Muscle layer of colon (tissue), 2 donors: ENCODE data around the gene PBXIP1.
A peak's percentile ranks its signal among the peaks of the same experiment; 100 is the strongest.

Source experiments
- H3K27ac ChIP-seq: one replicate; pipeline ENCODE4 v1.7.0; 2013; ENCODE audit warnings: low read depth, mild to moderate bottlenecking, low read length, moderate library complexity
- H3K27me3 ChIP-seq, 2 donors: one replicate each; pipeline ENCODE4 v1.7.0; 2013; ENCODE audit warnings: low read length in 2 of 2, mild to moderate bottlenecking in 2 of 2; ENCODE audit not compliant: insufficient read depth in 2 of 2, control insufficient read depth in 1 of 2
- H3K36me3 ChIP-seq: one replicate; pipeline ENCODE4 v1.7.0; 2013; ENCODE audit warnings: mild to moderate bottlenecking, low read length; ENCODE audit not compliant: insufficient read depth
- H3K4me1 ChIP-seq: one replicate; pipeline ENCODE4 v1.7.0; 2013; ENCODE audit warnings: mild to moderate bottlenecking, low read length; ENCODE audit not compliant: insufficient read depth
- H3K4me3 ChIP-seq, 2 donors: one replicate each; pipeline ENCODE4 v1.7.0; 2013; ENCODE audit warnings: low read length in 2 of 2, low read depth in 1 of 2, mild to moderate bottlenecking in 1 of 2, moderate library complexity in 1 of 2
- H3K9ac ChIP-seq: one replicate; pipeline ENCODE4 v1.7.0; 2013; ENCODE audit warnings: low read length
- H3K9me3 ChIP-seq: one replicate; pipeline ENCODE4 v1.7.0; 2013; ENCODE audit warnings: mild to moderate bottlenecking, low read length
- donor health status: abdominal sarcoma.
- donor health status: Adenocarcinoma of cecum.

The PBXIP1 gene

DNA sequence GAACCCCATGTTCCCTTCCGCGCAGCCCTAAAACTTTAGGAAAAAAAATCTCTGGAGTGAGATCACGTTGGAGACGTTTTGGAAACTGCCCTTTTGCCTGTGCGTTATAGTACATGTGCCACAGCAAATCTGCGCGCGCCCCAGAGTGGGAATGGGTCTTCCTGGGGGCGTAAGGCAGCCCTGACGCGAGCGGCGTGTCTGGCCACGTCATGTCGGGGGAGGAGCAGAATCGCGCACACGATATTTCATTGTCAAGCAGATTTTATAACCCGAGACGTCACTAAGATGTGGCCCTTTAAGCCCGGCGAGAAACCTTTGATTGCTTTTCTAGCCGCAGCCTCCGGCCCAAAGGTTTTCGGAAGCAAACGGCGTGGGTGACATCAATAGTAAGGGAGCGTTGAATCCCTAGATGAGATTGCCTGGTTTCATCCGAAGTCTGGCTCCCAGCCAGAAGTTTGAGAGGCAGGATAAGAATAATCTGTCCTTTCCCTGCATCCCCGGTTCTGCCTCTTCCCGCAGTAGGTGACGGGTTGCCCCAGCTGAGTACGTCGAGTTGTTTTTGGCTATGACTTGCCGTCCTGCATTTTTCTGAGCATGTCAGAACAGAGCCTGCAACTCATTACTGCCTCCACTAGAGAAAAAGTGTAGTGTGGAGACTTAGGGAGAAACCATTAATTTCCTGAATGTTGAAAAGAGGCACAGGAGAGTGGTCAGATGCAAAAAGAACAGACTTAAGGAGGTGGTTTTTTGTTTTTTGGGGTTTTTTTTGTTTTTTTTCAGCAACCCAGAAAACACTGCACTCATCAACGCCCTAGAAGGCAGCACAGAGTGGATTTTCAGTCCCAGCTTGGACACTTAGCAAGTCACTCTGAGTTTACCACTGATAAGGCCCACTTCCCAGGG lies 18.6 kb downstream of the PBXIP1 start:
- H3K4me1 ChIP-seq, result peaks cover 19% of the 10 kb centered on the region
- peak overlapping the region; percentile 42 for H3K9ac ChIP-seq

GRCh38 chr1:154936555-154937084 lies 19.3 kb downstream of the PBXIP1 start, which contains the start of gene PMVK:
Gene PMVK, minus strand, starts transcription at chr1:154936719. Its CDS starts 34 bp downstream, at chr1:154936685.
- Histone ChIP-seq H3K4me1 (peaks cover 19% of the 10 kb centered on the region), H3K27ac (peak within 1 kb of the TSS; percentile 100), H3K4me3 (peak within 1 kb of the TSS; percentile 70 to 75), H3K27me3 (no peaks in the 10 kb centered on the region), H3K36me3 (no peaks in the 10 kb centered on the region), H3K9ac (peak within 1 kb of the TSS; percentile 42), H3K9me3 (no peaks in the 10 kb centered on the region)

More for the DNA sequence above, 18.6 kb downstream of the PBXIP1 start:
- Histone ChIP-seq H3K27ac (peak overlapping the region; percentile 100), H3K27me3 (no peaks in the 10 kb centered on the region), H3K36me3 (no peaks in the 10 kb centered on the region), H3K4me3 (peak overlapping the region; percentile 70 to 75), H3K9me3 (no peaks in the 10 kb centered on the region)

GRCh38 chr1:154935749-154936554 lies 19.9 kb downstream of the PBXIP1 start:
- Histone ChIP-seq H3K27ac (peak overlapping the region; percentile 100), H3K9ac (peak overlapping the region; percentile 42), H3K36me3 (peaks cover 3% of the 10 kb centered on the region)

GRCh38 chr1:154934358-154934948 lies 21.4 kb downstream of the PBXIP1 start:
- no peak overlapping the region for H3K9ac ChIP-seq
- H3K36me3 ChIP-seq, result peaks cover 9% of the 10 kb centered on the region
- peaks cover 19% of the 10 kb centered on the region for H3K4me1 ChIP-seq
- no peak overlapping the region for H3K4me3 ChIP-seq
- H3K9me3 ChIP-seq, result no peaks in the 10 kb centered on the region
- no peak overlapping the region for H3K27ac ChIP-seq
- no peaks in the 10 kb centered on the region for H3K27me3 ChIP-seq

More at GRCh38 chr1:154935749-154936554, 19.9 kb downstream of the PBXIP1 start:
- Histone ChIP-seq H3K4me3 (peak overlapping the region; percentile 70 to 75), H3K4me1 (peaks cover 19% of the 10 kb centered on the region), H3K9me3 (no peaks in the 10 kb centered on the region), H3K27me3 (no peaks in the 10 kb centered on the region)

DNA sequence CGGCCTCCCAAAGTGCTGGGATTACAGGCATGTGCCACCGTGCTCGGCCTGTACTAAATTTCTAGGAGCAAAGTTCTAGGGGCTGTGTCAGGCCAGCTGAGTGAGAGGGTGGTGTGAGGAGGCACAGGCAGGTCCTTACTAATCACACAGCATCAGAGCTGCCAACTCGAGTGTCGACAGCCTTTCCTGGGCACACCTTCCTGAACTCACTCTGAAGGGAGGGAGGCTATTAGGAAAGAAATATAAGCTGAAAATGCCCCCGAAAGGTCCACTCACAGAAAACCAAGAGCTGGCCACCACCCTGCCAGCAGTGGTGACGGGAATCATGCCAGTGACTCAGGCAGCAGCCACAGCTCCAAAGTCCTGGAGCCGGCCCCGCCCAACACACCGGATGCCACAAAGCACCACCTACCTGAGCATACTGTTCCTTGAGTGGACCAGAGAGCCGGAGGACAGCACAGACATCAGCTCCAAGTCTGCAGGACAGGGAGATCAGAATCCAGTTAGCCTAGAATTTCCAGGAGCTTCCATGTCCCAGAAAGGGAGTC lies 23.9 kb downstream of the PBXIP1 start:
- H3K9me3 ChIP-seq, result no peaks in the 10 kb centered on the region
- no peak overlapping the region for H3K9ac ChIP-seq
- peaks cover 12% of the 10 kb centered on the region for H3K4me1 ChIP-seq
- H3K36me3 ChIP-seq, result peaks cover 26% of the 10 kb centered on the region
- no peak overlapping the region for H3K27ac ChIP-seq
- no peaks in the 10 kb centered on the region for H3K27me3 ChIP-seq
- no peak overlapping the region for H3K4me3 ChIP-seq

DNA sequence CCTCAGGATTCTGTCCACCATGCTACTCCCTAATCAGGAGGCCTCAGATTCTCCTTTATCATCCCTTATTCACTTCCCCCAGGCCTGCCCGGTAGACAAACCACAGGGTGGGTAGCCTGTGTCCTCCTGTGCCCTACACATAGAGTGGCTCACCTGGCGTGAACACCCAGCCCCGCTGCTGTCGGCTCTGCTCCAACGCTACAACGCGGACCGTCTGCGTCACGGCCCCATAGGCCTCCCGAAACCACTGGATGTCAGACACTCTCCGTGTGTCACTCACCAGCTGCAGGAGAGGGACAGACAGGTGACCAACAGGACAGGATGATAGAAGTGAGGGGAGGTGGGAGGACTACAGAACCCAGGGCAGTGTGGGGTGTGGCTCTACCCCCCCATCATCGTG lies 29.7 kb downstream of the PBXIP1 start:
- Histone ChIP-seq H3K4me3 (no peak overlapping the region), H3K27ac (no peak overlapping the region), H3K27me3 (no peaks in the 10 kb centered on the region), H3K4me1 (no peaks in the 10 kb centered on the region), H3K36me3 (peaks cover 72% of the 10 kb centered on the region), H3K9ac (no peak overlapping the region), H3K9me3 (no peaks in the 10 kb centered on the region)

DNA sequence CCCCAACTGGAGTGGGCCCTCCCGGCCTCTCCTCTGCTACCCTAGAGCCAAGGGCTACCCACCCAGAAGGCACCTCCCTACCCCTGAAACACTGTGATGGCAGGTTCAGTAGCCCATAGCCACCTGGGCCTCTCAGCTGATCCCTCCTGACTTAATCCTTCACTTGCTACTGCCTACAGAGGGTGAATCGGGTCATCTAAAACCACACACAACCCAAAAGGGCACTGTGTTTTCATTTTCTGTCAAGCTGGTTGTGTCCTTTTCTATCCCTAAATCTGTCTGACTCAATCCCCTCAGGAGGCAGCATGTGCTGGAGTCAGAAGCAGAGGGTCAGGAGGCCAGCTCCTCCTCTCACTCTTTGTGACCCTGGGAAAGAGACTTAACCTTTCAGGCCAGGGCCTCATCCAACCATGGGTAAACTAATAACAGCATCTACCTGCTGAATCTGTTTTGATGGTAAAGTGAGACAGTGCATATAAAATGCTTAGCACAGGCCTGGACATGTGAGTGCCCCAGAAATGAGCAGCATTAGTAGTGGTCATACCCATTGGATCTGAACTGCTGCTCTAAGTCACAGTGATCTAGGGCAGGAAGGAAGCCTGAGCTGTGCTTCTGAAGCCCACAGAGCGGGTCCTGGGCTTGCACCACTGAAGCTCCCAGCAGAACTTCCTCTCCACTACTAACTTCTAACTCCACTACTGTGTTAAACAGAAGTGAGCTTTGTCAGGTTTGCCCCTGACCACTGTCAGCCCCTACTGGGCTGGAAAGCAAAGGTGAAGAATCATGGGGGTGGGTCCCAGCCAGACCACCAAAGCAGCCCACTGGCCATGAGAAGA lies 30.3 kb downstream of the PBXIP1 start:
- Histone ChIP-seq H3K4me3 (no peak overlapping the region), H3K27ac (no peak overlapping the region), H3K9me3 (no peaks in the 10 kb centered on the region), H3K9ac (no peak overlapping the region), H3K36me3 (peaks cover 67% of the 10 kb centered on the region), H3K27me3 (no peaks in the 10 kb centered on the region), H3K4me1 (no peaks in the 10 kb centered on the region)

DNA sequence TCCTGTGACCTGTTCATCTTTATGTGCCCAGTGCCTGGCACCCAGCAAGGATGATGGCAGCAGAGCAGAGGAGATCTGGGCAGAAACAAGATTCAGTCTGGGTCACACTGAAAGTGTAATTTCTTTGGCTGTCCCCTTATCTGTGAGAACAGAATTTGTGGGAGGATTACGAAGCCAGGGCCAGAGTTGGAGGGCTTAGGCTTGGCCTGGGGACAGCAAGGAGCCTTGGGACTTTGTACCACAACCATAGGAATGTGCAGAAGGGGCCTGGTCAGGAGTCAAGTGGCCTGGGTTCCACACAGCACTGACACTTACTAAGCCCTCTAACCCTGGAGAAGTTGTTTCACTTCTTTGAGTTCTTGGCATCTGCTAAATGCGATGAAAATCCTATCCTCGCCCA lies 32.2 kb downstream of the PBXIP1 start:
- Histone ChIP-seq H3K4me3 (no peak overlapping the region), H3K27me3 (no peaks in the 10 kb centered on the region), H3K36me3 (peaks cover 57% of the 10 kb centered on the region), H3K27ac (no peak overlapping the region), H3K9ac (no peak overlapping the region), H3K9me3 (no peaks in the 10 kb centered on the region), H3K4me1 (no peaks in the 10 kb centered on the region)

DNA sequence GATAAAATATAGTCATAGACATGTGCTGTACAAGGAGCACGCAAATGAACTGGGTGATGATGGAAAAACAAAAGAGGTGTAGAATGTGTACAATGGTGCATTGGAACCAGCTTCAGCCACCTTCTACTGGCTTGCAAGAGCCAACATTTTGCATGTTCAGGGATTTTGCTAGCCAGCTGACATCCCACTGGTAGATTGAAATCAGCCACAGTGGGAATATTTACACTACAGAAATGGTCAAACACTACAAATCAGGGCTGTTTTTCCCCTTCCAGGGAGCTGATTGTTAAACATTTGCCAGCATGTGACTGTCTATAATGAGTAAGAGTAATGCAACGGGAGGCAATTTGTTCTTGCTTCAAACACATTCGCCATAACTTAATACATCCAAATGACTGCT lies 42.6 kb downstream of the PBXIP1 start:
- no peaks in the 10 kb centered on the region for H3K9me3 ChIP-seq
- H3K36me3 ChIP-seq, result no peaks in the 10 kb centered on the region
- H3K9ac ChIP-seq, result no peak overlapping the region
- no peaks in the 10 kb centered on the region for H3K27me3 ChIP-seq
- no peak overlapping the region for H3K4me3 ChIP-seq
- no peak overlapping the region for H3K27ac ChIP-seq
- peaks cover 5% of the 10 kb centered on the region for H3K4me1 ChIP-seq

DNA sequence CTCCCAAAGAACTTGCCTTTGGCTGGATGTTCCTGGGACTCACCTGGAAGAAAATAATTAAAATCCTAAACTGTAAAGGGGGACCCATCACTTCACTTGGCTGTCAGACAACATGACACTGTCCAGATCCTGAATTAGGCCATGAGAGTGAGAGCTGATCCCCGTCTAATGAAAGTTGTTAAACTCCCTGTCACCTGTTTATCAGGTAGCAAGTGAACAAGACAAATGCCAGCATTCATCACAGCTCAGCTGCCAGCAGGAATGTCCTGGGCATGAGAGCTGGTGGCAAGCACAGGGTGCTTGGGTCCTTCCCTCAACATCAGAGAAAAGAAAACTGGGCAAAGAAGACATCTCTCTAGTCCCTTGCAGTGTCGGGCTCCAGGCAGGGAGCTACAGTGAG lies 43.1 kb downstream of the PBXIP1 start:
- Histone ChIP-seq H3K9ac (no peak overlapping the region), H3K4me1 (peaks cover 5% of the 10 kb centered on the region), H3K9me3 (no peaks in the 10 kb centered on the region), H3K27ac (no peak overlapping the region), H3K27me3 (no peaks in the 10 kb centered on the region), H3K36me3 (no peaks in the 10 kb centered on the region), H3K4me3 (no peak overlapping the region)
